ENCODE results near the gene MAIP1. TPM values are rescaled to one million over a fixed set of nuclear protein-coding genes. Genes with fewer than 3 reads are reported as not detected.
A peak's percentile ranks its signal among the peaks of the same experiment; 100 is the strongest.

MAIP1 gene
- total and polyA plus RNA-seq, 2 donors (not counting 3 experiments of a cell fraction or from before 2014, with no cell fraction given): 12.0 to 17.7 TPM

DNA sequence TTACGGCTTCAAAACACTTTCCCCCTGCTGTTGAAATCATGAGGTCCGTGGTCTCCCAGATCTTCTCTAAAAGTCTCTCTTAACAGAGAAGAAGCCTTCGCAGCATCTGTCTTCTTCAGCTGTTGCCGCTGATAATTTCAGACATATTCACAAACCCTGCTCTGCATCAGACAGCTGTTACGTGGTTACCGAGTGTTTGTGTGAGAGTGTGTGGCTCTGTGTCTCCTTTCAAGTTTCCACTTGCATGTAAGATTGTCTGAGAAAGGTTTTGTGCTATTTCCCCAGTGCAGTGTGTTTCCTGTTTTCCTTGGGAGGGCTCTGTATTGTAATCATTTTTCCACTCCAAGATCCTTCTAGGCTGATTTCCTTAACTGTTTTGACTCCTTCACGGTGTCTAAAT is 32.8 kb downstream of the MAIP1 start:
- H3K36me3 ChIP-seq (ENCODE audit: control insufficient read depth in 2 of 2, extremely low read depth in 1 of 2, insufficient read depth in 2 of 2, low read length in 2 of 2): no peaks in the 10 kb centered on the region
- intact Hi-C loops (cut with micrococcal nuclease): loop anchor here (10.0 kb wide), 1 partner anchor 197 kb away; no protein-coding TSS in a partner anchor
- POLR2A ChIA-PET: no interaction called here

More for the DNA sequence above, 32.8 kb downstream of the MAIP1 start:
- Histone ChIP-seq H3K4me1 (ENCODE audit: control insufficient read depth, extremely low read depth, insufficient read depth, low read length) (peaks cover 8% of the 10 kb centered on the region), H4K20me1 (replicated peaks; ENCODE audit: control insufficient read depth, extremely low read depth, insufficient read depth, low read length) (no peaks in the 10 kb centered on the region), H3K9me1 (replicated peaks; ENCODE audit: control insufficient read depth, extremely low read depth, insufficient read depth, low read length) (no peaks in the 10 kb centered on the region), H3K9ac (replicated peaks; ENCODE audit: extremely low read depth, insufficient read depth, low read length) (no peak overlapping the region), H3K4me2 (ENCODE audit: insufficient read depth, low read length) (peak overlapping the region; percentile 34), H3K79me2 (ENCODE audit: control insufficient read depth, insufficient read depth, low read length) (no peaks in the 10 kb centered on the region), H3K27me3 (ENCODE audit: control insufficient read depth in 2 of 2, insufficient read depth in 2 of 2, low read length in 2 of 2) (peaks cover 2 to 3% of the 10 kb centered on the region in 2 experiments), H2AFZ (ENCODE audit: low read depth, low read length) (peak overlapping the region; percentile 64), H3K9me3 (replicated peaks; ENCODE audit: control insufficient read depth, insufficient read depth, low read length) (no peaks in the 10 kb centered on the region), H3K27ac (ENCODE audit: insufficient read depth, low read depth, low read length) (no peak overlapping the region), H3K4me3 (replicated peaks in 1 of 3; ENCODE audit: insufficient read depth in 1 of 3, low read depth in 1 of 3, low read length in 3 of 3) (no peak overlapping the region)
- TF ChIP-seq POLR2AphosphoS5 (IDR thresholded peaks at IDR 0.05; ENCODE audit: insufficient read depth, low read depth, low read length) (no peak), POLR2A (IDR thresholded peaks at IDR 0.05; ENCODE audit: low read depth, low read length) (no peak), MAX (IDR thresholded peaks at IDR 0.05; ENCODE audit: insufficient read depth, insufficient read length) (no peak), FOS (IDR thresholded peaks at IDR 0.05; ENCODE audit: borderline replicate concordance, insufficient read depth, low read length) (no peak), EZH2 (IDR thresholded peaks at IDR 0.05; ENCODE audit: borderline replicate concordance, low read depth, low read length, severe bottlenecking) (no peak), MYC (IDR thresholded peaks at IDR 0.05; ENCODE audit: low read depth, low read length) (no peak), JUN (IDR thresholded peaks at IDR 0.05; ENCODE audit: borderline replicate concordance, insufficient read depth, insufficient read length, low read depth) (no peak), GATA2 (IDR thresholded peaks at IDR 0.05; ENCODE audit: insufficient read depth, insufficient read length, low read depth, low read length) (no peak)
- TF ChIP-seq, protein P1, sequence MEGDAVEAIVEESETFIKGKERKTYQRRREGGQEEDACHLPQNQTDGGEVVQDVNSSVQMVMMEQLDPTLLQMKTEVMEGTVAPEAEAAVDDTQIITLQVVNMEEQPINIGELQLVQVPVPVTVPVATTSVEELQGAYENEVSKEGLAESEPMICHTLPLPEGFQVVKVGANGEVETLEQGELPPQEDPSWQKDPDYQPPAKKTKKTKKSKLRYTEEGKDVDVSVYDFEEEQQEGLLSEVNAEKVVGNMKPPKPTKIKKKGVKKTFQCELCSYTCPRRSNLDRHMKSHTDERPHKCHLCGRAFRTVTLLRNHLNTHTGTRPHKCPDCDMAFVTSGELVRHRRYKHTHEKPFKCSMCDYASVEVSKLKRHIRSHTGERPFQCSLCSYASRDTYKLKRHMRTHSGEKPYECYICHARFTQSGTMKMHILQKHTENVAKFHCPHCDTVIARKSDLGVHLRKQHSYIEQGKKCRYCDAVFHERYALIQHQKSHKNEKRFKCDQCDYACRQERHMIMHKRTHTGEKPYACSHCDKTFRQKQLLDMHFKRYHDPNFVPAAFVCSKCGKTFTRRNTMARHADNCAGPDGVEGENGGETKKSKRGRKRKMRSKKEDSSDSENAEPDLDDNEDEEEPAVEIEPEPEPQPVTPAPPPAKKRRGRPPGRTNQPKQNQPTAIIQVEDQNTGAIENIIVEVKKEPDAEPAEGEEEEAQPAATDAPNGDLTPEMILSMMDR (IDR thresholded peaks at IDR 0.05; ENCODE audit: extremely low read depth in 1 of 2, insufficient read depth in 1 of 2, low read depth in 1 of 2, low read length in 2 of 2): no peak
- dilution Hi-C loops (cut with MboI; ENCODE audit: extremely low pct_ligation_motif_present, low sequenced_read_pairs): no loop called here
- CTCF ChIA-PET: interaction anchor here (0.9 to 2.0 kb wide), 2 partner anchors 15 to 493 kb away, joined by 4 to 8 read pairs; no protein-coding TSS in a partner anchor
- DNase-seq (ENCODE audit: low read depth, low spot score): peak; percentile 89
- BruUV-seq (replicated peaks): no TSS peak
- peak; percentile 72 for FAIRE-seq

Measured in endothelial cell of umbilical vein (primary cell).